K562 (cell line): ENCODE results near the gene NANOG. TPM values are rescaled to one million over a fixed set of nuclear protein-coding genes. Genes with fewer than 3 reads are reported as not detected.

ENCODE experiments used
- ATAC-seq: fragments of 200-7000 bp; cut with Tn5 transposase; 3 replicates; pipeline ENCODE4 v1.9.1; 2020; ENCODE audit warnings: moderate library complexity
- BruUV-seq: library from RNA; stranded (reverse); fragments of 400-500 nt; replicated peaks from 2 replicates; lab custom pipeline; 2021; lab: Mats Ljungman, UMichigan
- CTCF ChIA-PET: fragments of 300-600 bp; formaldehyde crosslinking; extraction: SDS; loops from one replicate; lab custom pipeline; 2021; ENCODE audit warnings: low intra/inter-chr PET ratio; lab: Yijun Ruan, JAX
- POLR2A ChIA-PET: fragments of 300-600, 350-650 bp; sonication (Branson Sonifier 250); formaldehyde crosslinking; extraction: SDS; loops from one replicate; lab custom pipeline; 2021; ENCODE audit warnings: antibody characterized with exemption, inconsistent platforms; lab: Yijun Ruan, JAX
- DNase-seq, 4 experiments: peaks; one replicate each; pipeline versions ENCODE4 v3.0.0 to v3.0.0-alpha.2; 2011 to 2018; ENCODE audit warnings: low spot score in 3 of 4, mixed read lengths in 3 of 4; ENCODE audit errors: extremely low read depth in 1 of 4
- FAIRE-seq: peaks from 2 replicates; lab custom pipeline; 2011; peaks lifted over from hg19 to GRCh38; lab: Jason Lieb, UNC
- H2AFZ ChIP-seq: 2 replicates; pipeline ENCODE4 v1.6.0; 2011; ENCODE audit warnings: low read depth, low read length, control low read depth, inconsistent platforms
- H3K27ac ChIP-seq: fragments of 200-600 bp; 3 replicates; pipeline ENCODE4 v1.8.0; 2011; ENCODE audit warnings: low read depth, mild to moderate bottlenecking, control low read depth, inconsistent platforms, low read length, moderate library complexity, mixed read lengths; ENCODE audit errors: extremely low read depth
- H3K27me3 ChIP-seq, 2 experiments: fragments of 300-600 bp in 1 of 2; 2 replicates in 1 of 2; 3 replicates in 1 of 2; pipeline versions ENCODE4 v1.6.0 to v1.8.0; 2011; ENCODE audit warnings: inconsistent platforms in 2 of 2, low read length in 2 of 2, mild to moderate bottlenecking in 1 of 2, mixed read lengths in 1 of 2, moderate library complexity in 1 of 2; ENCODE audit not compliant: control insufficient read depth in 2 of 2, insufficient read depth in 2 of 2
- H3K36me3 ChIP-seq: fragments of 300-600 bp; 3 replicates; pipeline ENCODE4 v1.8.0; 2011; ENCODE audit warnings: mild to moderate bottlenecking, low read length, inconsistent platforms; ENCODE audit not compliant: control insufficient read depth, insufficient read depth
- H3K4me1 ChIP-seq, 2 experiments: fragments of 200-600 bp in 1 of 2; replicated peaks in 1 of 2; 2 replicates in 1 of 2; 3 replicates in 1 of 2; pipeline versions ENCODE4 v1.5.1 to v1.8.0; 2011; ENCODE audit warnings: inconsistent platforms in 2 of 2, low read length in 2 of 2, mild to moderate bottlenecking in 1 of 2, mixed read lengths in 1 of 2, moderate library complexity in 1 of 2; ENCODE audit not compliant: control insufficient read depth in 2 of 2, insufficient read depth in 2 of 2
- H3K4me2 ChIP-seq: 2 replicates; pipeline ENCODE4 v1.6.1; 2011; ENCODE audit warnings: low read length, control low read depth, inconsistent platforms, mixed read lengths; ENCODE audit not compliant: insufficient read depth
- H3K4me3 ChIP-seq: fragments of 200-600 bp; sonication (generic), shearing (Covaris generic); 2 replicates; pipeline ENCODE4 v1.5.1; 2016; ENCODE audit warnings: control low read depth, inconsistent platforms
- H3K79me2 ChIP-seq: fragments of 200-600 bp; 3 replicates; pipeline ENCODE4 v1.8.0; 2011; ENCODE audit warnings: low read length, inconsistent platforms; ENCODE audit not compliant: control insufficient read depth, insufficient read depth
- H3K9ac ChIP-seq, 2 experiments: 2 replicates each; pipeline versions ENCODE4 v1.6.0 to v1.6.1; 2011; ENCODE audit warnings: low read depth in 2 of 2, low read length in 2 of 2, control low read depth in 1 of 2, inconsistent platforms in 1 of 2, mild to moderate bottlenecking in 1 of 2, mixed read lengths in 1 of 2; ENCODE audit not compliant: insufficient read depth in 1 of 2
- H3K9me1 ChIP-seq: one replicate; pipeline ENCODE4 v1.6.0; 2011; ENCODE audit warnings: inconsistent platforms, mild to moderate bottlenecking, low read length, moderate library complexity; ENCODE audit not compliant: control insufficient read depth, insufficient read depth
- H3K9me3 ChIP-seq: replicated peaks from 2 replicates; pipeline ENCODE4 v1.5.1; 2011; ENCODE audit warnings: low read depth, low read length, inconsistent platforms; ENCODE audit not compliant: control insufficient read depth, insufficient read depth
- H4K20me1 ChIP-seq: replicated peaks from 2 replicates; pipeline ENCODE4 v1.6.1; 2011; ENCODE audit warnings: low read length, inconsistent platforms, mixed read lengths; ENCODE audit not compliant: control insufficient read depth, insufficient read depth
- CSDE1 ChIP-seq, 2 experiments: fragments of 450-650 bp; IDR thresholded peaks; 2 replicates each; pipeline ENCODE4 v1.6.1; 2016; ENCODE audit warnings: mild to moderate bottlenecking in 1 of 2
- HBP1 ChIP-seq: fragments of 450-650 bp; formaldehyde crosslinking; IDR thresholded peaks from 2 replicates; pipeline ENCODE4 v1.4.0; 2022; ENCODE audit warnings: missing genetic modification characterization
- HINFP ChIP-seq: fragments of 450-650 bp; conservative IDR thresholded peaks from 2 replicates; pipeline ENCODE4 v1.6.1; 2016; ENCODE audit warnings: missing genetic modification characterization, low read depth, mild to moderate bottlenecking, control low read depth, missing compliant biosample characterization
- HMG20A ChIP-seq: fragments of 450-650 bp; formaldehyde crosslinking; conservative IDR thresholded peaks from 2 replicates; pipeline ENCODE4 v1.4.0; 2020; ENCODE audit warnings: mild to moderate bottlenecking, mixed read lengths
- NCOR1 ChIP-seq: fragments of 450-650 bp; IDR thresholded peaks from 2 replicates; pipeline ENCODE4 v1.6.1; 2016; ENCODE audit warnings: mild to moderate bottlenecking, moderate library complexity
- RUNX1 ChIP-seq: sonication (generic); IDR thresholded peaks from 2 replicates; pipeline ENCODE4 v1.6.1; 2016; ENCODE audit warnings: antibody characterized with exemption, low read depth
- SMAD1 ChIP-seq: fragments of 150-350 bp; IDR thresholded peaks from 2 replicates; pipeline ENCODE4 v1.6.1; 2014; ENCODE audit warnings: low read length, low read depth; ENCODE audit not compliant: partially characterized antibody
- TAF7 ChIP-seq: fragments of 450-650 bp; IDR thresholded peaks from 2 replicates; pipeline ENCODE4 v1.6.1; 2016; ENCODE audit warnings: missing genetic modification characterization, missing compliant biosample characterization
- TARDBP ChIP-seq: fragments of 450-650 bp; IDR thresholded peaks from 2 replicates; pipeline ENCODE4 v1.6.1; 2016
- TCF7L2 ChIP-seq: fragments of 150-350 bp; IDR thresholded peaks from 2 replicates; pipeline ENCODE4 v1.6.1; 2016; ENCODE audit warnings: low read depth, mild to moderate bottlenecking, low read length, moderate library complexity
- THRAP3 ChIP-seq: fragments of 450-650 bp; IDR thresholded peaks from 2 replicates; pipeline ENCODE4 v1.6.1; 2016; ENCODE audit warnings: mild to moderate bottlenecking, inconsistent platforms, borderline replicate concordance
- ZNF253 ChIP-seq: fragments of 250-450 bp; sonication (Bioruptor Pico); conservative IDR thresholded peaks from 2 replicates; pipeline ENCODE4 v1.6.1; 2021; ENCODE audit warnings: mild to moderate bottlenecking
- ZNF764 ChIP-seq: fragments of 250-450 bp; sonication (Bioruptor Pico); IDR thresholded peaks from 2 replicates; pipeline ENCODE4 v1.4.0; 2020; ENCODE audit warnings: low read depth, mild to moderate bottlenecking, moderate library complexity
- WGBS: fragments of 100-300 bp; shearing (Covaris generic); methylation state at CpG from one replicate; pipeline ENCODE4 v1.1.6; 2016; ENCODE audit warnings: low coverage, mixed read lengths; ENCODE audit not compliant: insufficient coverage; ENCODE audit errors: missing lambda C conversion rate; 5-methylcytosine and 5-hydroxymethylcytosine counted together
- in situ Hi-C: fragments of 300-500 bp; cut with MboI; formaldehyde crosslinking; loops from 4 replicates; pipeline ENCODE4 v1.15.0; 2018; ENCODE audit warnings: inconsistent platforms, mixed read lengths
- intact Hi-C: fragments of 100-400 bp; cut with micrococcal nuclease; formaldehyde crosslinking; loops from 2 replicates; pipeline ENCODE4 v1.14.2; 2022
- polyA plus RNA-seq, 8 experiments: library from polyadenylated mRNA; depleted of rRNA in 4 of 8; stranded (reverse) in 5 of 8; unstranded in 3 of 8; fragments of >200 nt; fragmentation: Nextera tagmentation in 2 of 8; fragmentation: Illumina TruSeq in 1 of 8; extraction: Ambion mirVana in 2 of 8; extraction: Trizol in 1 of 8; gene quantifications; 2 replicates each; pipeline versions ENCODE4 v1.2.1 to v1.2.3, GENCODE V29; 2011 to 2014; ENCODE audit warnings: inconsistent platforms in 1 of 8, missing spikeins in 1 of 8
- total RNA-seq, 7 experiments: library from RNA; depleted of rRNA in 6 of 7; stranded (reverse); fragments of >200 nt in 6 of 7; fragmentation: Illumina TruSeq in 2 of 7; extraction: Trizol in 2 of 7; gene quantifications; 2 replicates each; pipeline versions ENCODE4 v1.2.1 to v1.2.3, GENCODE V29; 2011 to 2021; ENCODE audit warnings: low replicate concordance in 1 of 7

The NANOG gene
- total and polyA plus RNA-seq, 9 of the 15 experiments (the other 6 are each of a cell fraction or from before 2014, with no cell fraction given), result 0.04 TPM; not detected in 8

GRCh38 chr12:7784701-7785100 is 4.5 kb upstream of the NANOG start:
- no peak for ATAC-seq
- Histone ChIP-seq H3K9me1 (no peaks in the 10 kb centered on the region), H3K9me3 (no peaks in the 10 kb centered on the region), H3K4me2 (no peak overlapping the region), H3K4me3 (no peak overlapping the region), H3K27ac (no peak overlapping the region)
- intact Hi-C loops, result no loop called here
- no TSS peak for BruUV-seq
- CTCF ChIA-PET, result no interaction called here
- TF ChIP-seq HBP1 (CRISPR knock-in tag), result no peak
- TF ChIP-seq, all 486 proteins: peak for 0
- WGBS, result 0% methylated on average over 2 of the region's 2 CpGs
- H3K79me2 ChIP-seq, result no peaks in the 10 kb centered on the region
- H3K36me3 ChIP-seq, result no peaks in the 10 kb centered on the region
- H3K9ac ChIP-seq, result no peak overlapping the region
- no peaks in the 10 kb centered on the region for H3K4me1 ChIP-seq
- POLR2A ChIA-PET, result interaction anchor here (0.5 kb wide), 1 partner anchor 20 kb away, joined by 3 read pairs; no protein-coding TSS in a partner anchor
- DNase-seq (no peak), FAIRE-seq (no peak)
- no peak overlapping the region for H2AFZ ChIP-seq
- H3K27me3 ChIP-seq, result no peaks in the 10 kb centered on the region; a peak in 1 of 5 replicates
- in situ Hi-C loops, result no loop called here
- H4K20me1 ChIP-seq, result no peaks in the 10 kb centered on the region

GRCh38 chr12:7787574-7788293 is 1.5 kb upstream of the NANOG start:
- Histone ChIP-seq H3K36me3 (no peaks in the 10 kb centered on the region), H4K20me1 (no peaks in the 10 kb centered on the region), H3K4me3 (no peak overlapping the region), H2AFZ (no peak overlapping the region), H3K27me3 (peaks cover 2 to 10% of the 10 kb centered on the region in 2 experiments; a peak in 3 of 5 replicates), H3K9me3 (no peaks in the 10 kb centered on the region), H3K27ac (no peak overlapping the region), H3K4me2 (no peak overlapping the region), H3K79me2 (no peaks in the 10 kb centered on the region), H3K9me1 (no peaks in the 10 kb centered on the region), H3K9ac (no peak overlapping the region), H3K4me1 (no peaks in the 10 kb centered on the region)
- no peak for DNase-seq
- in situ Hi-C loops (no loop called here), intact Hi-C loops (no loop called here)
- 0% methylated on average over 8 of the region's 13 CpGs for WGBS
- ATAC-seq, result no peak
- CTCF ChIA-PET, result no interaction called here
- FAIRE-seq, result no peak
- BruUV-seq, result no TSS peak
- POLR2A ChIA-PET, result no interaction called here
- TF ChIP-seq RUNX1, result no peak
- TF ChIP-seq HINFP, result no peak
- no peak for TF ChIP-seq HMG20A (CRISPR knock-in tag)
- no peak for TF ChIP-seq TAF7 (tag)
- TF ChIP-seq TCF7L2, result no peak
- TF ChIP-seq ZNF764 (CRISPR knock-in tag), result no peak
- TF ChIP-seq SMAD1, result no peak
- no peak for TF ChIP-seq THRAP3
- no peak for TF ChIP-seq TARDBP
- TF ChIP-seq ZNF253, result no peak
- no peak for TF ChIP-seq CSDE1 (IDR thresholded peaks at IDR 0.05)
- TF ChIP-seq NCOR1, result no peak
